ENCODE results near the gene ATMIN.

- TF ChIP-seq ZNF773 (CRISPR knock-in tag; IDR thresholded peaks at IDR 0.05; ENCODE audit: borderline replicate concordance), result no peak
- TF ChIP-seq SMAD9 (CRISPR knock-in tag; IDR thresholded peaks at IDR 0.05), result no peak
- TF ChIP-seq ADNP (CRISPR knock-in tag; IDR thresholded peaks at IDR 0.05), result no peak
- no peak for TF ChIP-seq TAF1 (CRISPR knock-in tag; IDR thresholded peaks at IDR 0.05)
- no peak for TF ChIP-seq CTCF (CRISPR knock-in tag; IDR thresholded peaks at IDR 0.05)
- no peak for TF ChIP-seq RFX5 (IDR thresholded peaks at IDR 0.05; ENCODE audit: low read depth, low read length)
- no peak for TF ChIP-seq ZNF292 (CRISPR knock-in tag; IDR thresholded peaks at IDR 0.05; ENCODE audit: borderline replicate concordance, low read depth)
- no peak for TF ChIP-seq KDM1A (CRISPR knock-in tag; IDR thresholded peaks at IDR 0.05)
These were observed 26.4 kb downstream of the ATMIN start for GRCh38 chr16:81061871-81062608.
